Testis (tissue), 2 donors: Measurements from ENCODE around the gene DDX31.

Experiments
- POLR2A ChIP-seq: fragments of 450-650 bp; IDR thresholded peaks from one replicate; pipeline ENCODE4 v1.6.1; 2017; ENCODE audit warnings: antibody characterized with exemption, mild to moderate bottlenecking, moderate library complexity
- TF ChIP-seq, protein P1 (sequence below), 3 experiments: fragments of 450-650 bp in 2 of 3; fragments of 200-600 bp in 1 of 3; sonication (generic) in 1 of 3; IDR thresholded peaks; one replicate each; pipeline ENCODE4 v1.5.1; 2016 to 2019; ENCODE audit warnings: antibody characterized with exemption in 3 of 3, mild to moderate bottlenecking in 2 of 3, moderate library complexity in 1 of 3

DNA sequence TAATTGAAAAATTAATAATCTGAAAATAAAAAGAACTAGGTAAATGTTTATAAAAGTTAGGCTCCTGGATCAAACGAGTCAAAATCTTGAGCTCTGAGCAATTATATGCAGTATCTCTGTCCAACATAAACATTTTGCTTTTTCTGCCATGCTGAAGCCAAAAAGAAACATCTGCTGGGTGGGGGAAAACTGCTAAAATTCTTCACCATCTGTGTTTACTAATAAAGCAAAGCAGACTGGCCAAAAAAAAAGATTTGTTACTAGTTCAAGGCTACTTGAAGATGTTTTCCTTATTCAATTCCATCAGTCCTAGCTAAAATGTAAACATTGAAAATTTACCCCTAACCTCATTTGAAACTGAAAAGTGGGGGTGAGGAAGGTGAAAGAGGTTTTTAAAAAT is 30.2 kb upstream of the DDX31 start:
- TF ChIP-seq, protein P1, sequence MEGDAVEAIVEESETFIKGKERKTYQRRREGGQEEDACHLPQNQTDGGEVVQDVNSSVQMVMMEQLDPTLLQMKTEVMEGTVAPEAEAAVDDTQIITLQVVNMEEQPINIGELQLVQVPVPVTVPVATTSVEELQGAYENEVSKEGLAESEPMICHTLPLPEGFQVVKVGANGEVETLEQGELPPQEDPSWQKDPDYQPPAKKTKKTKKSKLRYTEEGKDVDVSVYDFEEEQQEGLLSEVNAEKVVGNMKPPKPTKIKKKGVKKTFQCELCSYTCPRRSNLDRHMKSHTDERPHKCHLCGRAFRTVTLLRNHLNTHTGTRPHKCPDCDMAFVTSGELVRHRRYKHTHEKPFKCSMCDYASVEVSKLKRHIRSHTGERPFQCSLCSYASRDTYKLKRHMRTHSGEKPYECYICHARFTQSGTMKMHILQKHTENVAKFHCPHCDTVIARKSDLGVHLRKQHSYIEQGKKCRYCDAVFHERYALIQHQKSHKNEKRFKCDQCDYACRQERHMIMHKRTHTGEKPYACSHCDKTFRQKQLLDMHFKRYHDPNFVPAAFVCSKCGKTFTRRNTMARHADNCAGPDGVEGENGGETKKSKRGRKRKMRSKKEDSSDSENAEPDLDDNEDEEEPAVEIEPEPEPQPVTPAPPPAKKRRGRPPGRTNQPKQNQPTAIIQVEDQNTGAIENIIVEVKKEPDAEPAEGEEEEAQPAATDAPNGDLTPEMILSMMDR (IDR thresholded peaks at IDR 0.05) = no peak
- TF ChIP-seq POLR2A = no peak
